ENCODE results near the gene BCO1. TPM values are rescaled to one million over a fixed set of nuclear protein-coding genes. Genes with fewer than 3 reads are reported as not detected.

The BCO1 gene
- total and polyA plus RNA-seq, 2 of the 4 experiments (the other 2 are of a cell fraction), result not detected

DNA sequence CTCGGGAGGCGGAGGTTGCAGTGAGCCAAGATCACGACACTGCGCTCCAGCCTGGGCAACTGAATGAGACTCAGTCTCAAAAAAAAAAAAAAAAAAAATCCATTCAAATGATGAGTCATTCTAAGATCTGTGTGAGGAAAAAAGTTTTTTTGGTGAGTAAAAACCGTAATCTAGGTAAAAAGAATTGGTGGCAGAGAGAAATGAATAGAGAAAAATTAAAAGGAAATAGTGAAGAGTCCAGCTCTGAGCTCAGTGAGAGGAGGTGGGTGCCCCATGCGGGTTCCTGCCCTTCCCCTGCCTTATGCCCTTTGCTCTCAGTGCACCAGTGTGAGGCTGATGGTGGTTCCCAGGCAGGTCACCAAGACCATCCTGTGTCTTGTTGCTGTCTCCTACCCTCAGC lies 97.2 kb downstream of the BCO1 start:
- Histone ChIP-seq H4K20me1 (ENCODE audit: insufficient read depth, low read length) (peaks cover 16% of the 10 kb centered on the region; the same call in 1 of the 2 replicates), H4K5ac (ENCODE audit: low read depth, low read length) (no peak overlapping the region), H3K4me1 (ENCODE audit: control insufficient read depth, insufficient read depth, low read length) (no peaks in the 10 kb centered on the region), H3K9me3 (ENCODE audit: control insufficient read depth, insufficient read depth, low read length) (no peaks in the 10 kb centered on the region), H3K9me1 (ENCODE audit: insufficient read depth, low read length) (peaks cover 11% of the 10 kb centered on the region), H3K4ac (ENCODE audit: low read depth, low read length) (no peak overlapping the region), H2AK9ac (replicated peaks; ENCODE audit: low read depth, low read length, poor library complexity) (peak overlapping the region; percentile 30), H3K4me3 (ENCODE audit: insufficient read depth, low read depth, low read length) (no peak overlapping the region), H2AFZ (replicated peaks; ENCODE audit: low read length, poor library complexity) (no peak overlapping the region), H3K27me3 (ENCODE audit: control insufficient read depth, insufficient read depth, low read length) (no peaks in the 10 kb centered on the region), H3K14ac (replicated peaks; ENCODE audit: low read depth, low read length) (no peak overlapping the region), H3K79me1 (ENCODE audit: low read depth in 1 of 2, low read length in 2 of 2) (peaks cover 26 to 36% of the 10 kb centered on the region in 2 experiments), H3K9ac (ENCODE audit: low read depth, low read length) (no peak overlapping the region), H2BK20ac (ENCODE audit: low read depth, low read length) (no peak overlapping the region), H3K23ac (ENCODE audit: low read depth, low read length) (no peak overlapping the region), H3K27ac (ENCODE audit: insufficient read depth, low read length) (no peak overlapping the region), H3K4me2 (ENCODE audit: low read depth, low read length) (no peak overlapping the region), H2BK15ac (ENCODE audit: low read depth, low read length) (no peak overlapping the region), H4K8ac (ENCODE audit: low read depth in 2 of 2, low read length in 2 of 2) (no peak overlapping the region), H4K91ac (ENCODE audit: insufficient read depth, low read depth, low read length) (no peak overlapping the region), H2BK5ac (ENCODE audit: low read depth, low read length, poor library complexity, severe bottlenecking) (no peak overlapping the region), H3K18ac (ENCODE audit: low read depth, low read length) (no peak overlapping the region), H3K56ac (ENCODE audit: extremely low read depth, insufficient read depth, low read length) (no peak overlapping the region), H3K36me3 (ENCODE audit: control insufficient read depth, insufficient read depth, low read length) (no peaks in the 10 kb centered on the region), H2BK120ac (ENCODE audit: low read depth, low read length) (no peak overlapping the region), H2AK5ac (ENCODE audit: low read depth, low read length) (no peak overlapping the region)
- ATAC-seq (ENCODE audit: low read depth) (no peak), DNase-seq (no peak)
- dilution Hi-C loops (cut with HindIII; ENCODE audit: low sequenced_read_pairs, unreplicated experiment), result no loop called here
- POLR2A ChIA-PET (ENCODE audit: unreplicated experiment), result no interaction called here
- intact Hi-C loops (cut with micrococcal nuclease), result no loop called here
- no TSS peak for BruUV-seq (replicated peaks)
- 100% methylated on average over 1 of the region's 6 CpGs; no CpG with 5 or more reads in 1 of the 2 experiments for WGBS, 2 experiments (ENCODE audit: extremely low coverage in 2 of 2, insufficient read length in 1 of 2)
- in situ Hi-C loops (cut with MboI; ENCODE audit: low sequenced_read_pairs), result no loop called here
- TF ChIP-seq POLR2A (IDR thresholded peaks at IDR 0.05; ENCODE audit: low read depth, low read length), result no peak
- no peak for TF ChIP-seq CHD1 (IDR thresholded peaks at IDR 0.05; ENCODE audit: low read depth, low read length)
- TF ChIP-seq MAZ (IDR thresholded peaks at IDR 0.05; ENCODE audit: borderline replicate concordance, low read depth, low read length), result no peak
- TF ChIP-seq RAD21 (IDR thresholded peaks at IDR 0.05; ENCODE audit: low read length), result no peak
- TF ChIP-seq, protein P1, sequence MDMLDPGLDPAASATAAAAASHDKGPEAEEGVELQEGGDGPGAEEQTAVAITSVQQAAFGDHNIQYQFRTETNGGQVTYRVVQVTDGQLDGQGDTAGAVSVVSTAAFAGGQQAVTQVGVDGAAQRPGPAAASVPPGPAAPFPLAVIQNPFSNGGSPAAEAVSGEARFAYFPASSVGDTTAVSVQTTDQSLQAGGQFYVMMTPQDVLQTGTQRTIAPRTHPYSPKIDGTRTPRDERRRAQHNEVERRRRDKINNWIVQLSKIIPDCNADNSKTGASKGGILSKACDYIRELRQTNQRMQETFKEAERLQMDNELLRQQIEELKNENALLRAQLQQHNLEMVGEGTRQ (IDR thresholded peaks at IDR 0.05; ENCODE audit: low read depth, low read length), result no peak
- no peak for TF ChIP-seq FOS (IDR thresholded peaks at IDR 0.05; ENCODE audit: low read depth, low read length)
- no peak for TF ChIP-seq NFE2L2 (IDR thresholded peaks at IDR 0.05; ENCODE audit: low read depth, low read length)
- TF ChIP-seq, protein P2, sequence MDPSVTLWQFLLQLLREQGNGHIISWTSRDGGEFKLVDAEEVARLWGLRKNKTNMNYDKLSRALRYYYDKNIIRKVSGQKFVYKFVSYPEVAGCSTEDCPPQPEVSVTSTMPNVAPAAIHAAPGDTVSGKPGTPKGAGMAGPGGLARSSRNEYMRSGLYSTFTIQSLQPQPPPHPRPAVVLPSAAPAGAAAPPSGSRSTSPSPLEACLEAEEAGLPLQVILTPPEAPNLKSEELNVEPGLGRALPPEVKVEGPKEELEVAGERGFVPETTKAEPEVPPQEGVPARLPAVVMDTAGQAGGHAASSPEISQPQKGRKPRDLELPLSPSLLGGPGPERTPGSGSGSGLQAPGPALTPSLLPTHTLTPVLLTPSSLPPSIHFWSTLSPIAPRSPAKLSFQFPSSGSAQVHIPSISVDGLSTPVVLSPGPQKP (IDR thresholded peaks at IDR 0.05; ENCODE audit: borderline replicate concordance, low read depth, low read length), result no peak
- no peak for TF ChIP-seq RFX5 (IDR thresholded peaks at IDR 0.05; ENCODE audit: low read depth, low read length)
- no peak for TF ChIP-seq CTCF (conservative IDR thresholded peaks at IDR 0.05; ENCODE audit: low read depth, low read length)
- TF ChIP-seq RCOR1 (IDR thresholded peaks at IDR 0.05; ENCODE audit: insufficient replicate concordance, low read length), result no peak
- TF ChIP-seq CEBPB (IDR thresholded peaks at IDR 0.05; ENCODE audit: low read depth, low read length), result no peak
- TF ChIP-seq SMC3 (IDR thresholded peaks at IDR 0.05; ENCODE audit: low read depth, low read length), result no peak
- no peak for TF ChIP-seq MXI1 (IDR thresholded peaks at IDR 0.05; ENCODE audit: borderline replicate concordance, low read depth, low read length)
- CTCF ChIA-PET, result no interaction called here

Data from IMR-90 (cell line).